Ishikawa (cell line): ENCODE results near the gene FLOT2.

Experiments
- EP300 ChIP-seq: IDR thresholded peaks from 2 replicates; pipeline ENCODE4 v1.6.1; 2012; ENCODE audit warnings: borderline replicate concordance
- FOXM1 ChIP-seq: IDR thresholded peaks from 2 replicates; pipeline ENCODE4 v1.6.1; 2012; ENCODE audit warnings: low read depth, borderline replicate concordance
- NFIC ChIP-seq: IDR thresholded peaks from 2 replicates; pipeline ENCODE4 v1.6.1; 2012
- TAF1 ChIP-seq: IDR thresholded peaks from 2 replicates; pipeline ENCODE4 v1.6.1; 2012; ENCODE audit warnings: low read depth, mild to moderate bottlenecking
- TCF12 ChIP-seq: IDR thresholded peaks from 2 replicates; pipeline ENCODE4 v1.6.1; 2012; ENCODE audit warnings: low read depth
- USF1 ChIP-seq: IDR thresholded peaks from 2 replicates; pipeline ENCODE4 v1.6.1; 2012

DNA sequence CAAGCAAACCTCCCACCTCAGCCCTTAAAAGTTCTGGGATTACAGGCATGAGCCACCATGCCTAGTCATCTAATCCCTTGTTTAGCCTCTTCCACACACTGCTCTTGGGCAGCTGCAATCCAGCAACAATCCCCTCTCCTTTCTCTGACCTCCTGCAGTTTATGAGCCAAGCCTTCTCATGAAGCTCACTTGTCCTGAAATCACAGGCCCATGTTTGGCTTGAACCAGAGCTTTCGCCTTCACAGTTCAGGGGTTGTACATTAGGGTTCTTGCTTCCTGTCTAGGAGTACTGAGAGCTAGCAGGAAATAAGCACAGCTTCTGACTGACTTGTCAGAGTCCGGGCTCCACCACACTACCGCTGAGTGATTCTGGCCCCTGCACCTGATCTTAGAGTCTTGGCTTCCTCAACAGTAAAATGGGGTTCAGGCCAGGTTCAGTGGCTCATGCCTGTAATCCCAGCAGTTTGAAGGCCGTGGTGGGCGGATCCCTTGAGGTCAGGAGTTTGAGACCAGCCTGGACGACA lies 26.4 kb downstream of the FLOT2 start:
- TF ChIP-seq USF1 (no peak), NFIC (no peak), TCF12 (no peak), FOXM1 (no peak), EP300 (no peak), TAF1 (no peak)
